Measurements from ENCODE around the gene PFKFB4.
"Not testable (repeated sequence)": the region's sequence is repeated elsewhere in the genome, so short reads cannot be mapped to it uniquely, and the experiment has no call there.

Gene PFKFB4

GRCh38 chr3:48563382-48563918, 6.8 kb upstream of the PFKFB4 start, which contains the start of gene UCN2:
UCN2 (minus strand) TSS chr3:48563781; CDS start chr3:48563124, 657 bp downstream.
- intact Hi-C loops (cut with DNase I): no loop called here
- DNase-seq: no peak

GRCh38 chr3:48562367-48563095, 5.9 kb upstream of the PFKFB4 start:
- intact Hi-C loops (cut with DNase I): no loop called here
- DNase-seq: no peak

GRCh38 chr3:48561045-48561736, 4.6 kb upstream of the PFKFB4 start:
- DNase-seq: peak in 37 of 42 donors; percentile 20 to 75 (median 47)
- intact Hi-C loops (cut with DNase I): no loop called here

- intact Hi-C loops (cut with DNase I): no loop called here
- DNase-seq: peak in 9 of 42 donors; percentile 17 to 55 (median 38)
Measured at GRCh38 chr3:48560648-48561018, 4.0 kb upstream of the PFKFB4 start.

- peak in 6 of 42 donors; percentile 13 to 38 (median 17) for DNase-seq
- intact Hi-C loops (cut with DNase I): no loop called here
Measured at GRCh38 chr3:48558493-48559134, 2.0 kb upstream of the PFKFB4 start.

- intact Hi-C loops (cut with DNase I): no loop called here
- DNase-seq: peak in 1 of 42 donors; percentile 44
Measured at GRCh38 chr3:48555949-48556795, 431 bp downstream of the PFKFB4 start.

GRCh38 chr3:48555231-48555948, 1.2 kb downstream of the PFKFB4 start:
- DNase-seq: no peak
- intact Hi-C loops (cut with DNase I): no loop called here

GRCh38 chr3:48553886-48554845, 2.4 kb downstream of the PFKFB4 start:
- intact Hi-C loops (cut with DNase I): no loop called here
- DNase-seq: no peak

GRCh38 chr3:48553361-48553760, 3.2 kb downstream of the PFKFB4 start:
- DNase-seq: no peak

GRCh38 chr3:48552111-48552951, 4.3 kb downstream of the PFKFB4 start:
- intact Hi-C loops (cut with DNase I): no loop called here
- no peak for DNase-seq

More at GRCh38 chr3:48553361-48553760, 3.2 kb downstream of the PFKFB4 start:
- intact Hi-C loops (cut with DNase I): no loop called here

- DNase-seq; intact Hi-C loops (cut with DNase I): not testable (repeated sequence)
Measured at GRCh38 chr3:48551651-48552050, 5.0 kb downstream of the PFKFB4 start.

- peak; percentile 65 to 98 (median 92) for DNase-seq
- intact Hi-C loops (cut with DNase I): loop anchor here (5.0 kb wide), 1 partner anchor 102 kb away; the partner anchor contains the start of gene ATRIP
Measured at GRCh38 chr3:48548729-48549705, 7.6 kb downstream of the PFKFB4 start.

GRCh38 chr3:48548126-48548525, 8.5 kb downstream of the PFKFB4 start:
- no peak for DNase-seq
- intact Hi-C loops (cut with DNase I): loop anchor here (5.0 kb wide), 1 partner anchor 101 kb away; the partner anchor contains the start of gene ATRIP

- intact Hi-C loops (cut with DNase I): loop anchor here (2.0 to 5.0 kb wide), 2 partner anchors 82 to 99 kb away; partner anchors contain the start of gene ATRIP
- peak in 15 of 42 donors; percentile 26 to 80 (median 55) for DNase-seq
Measured at GRCh38 chr3:48546203-48546829, 10.3 kb downstream of the PFKFB4 start.
